Stimulated activated CD8-positive, alpha-beta memory T cell treated with anti-CD3 and anti-CD28 coated beads, Interleukin-12 subunit alpha, Interleukin-12 subunit beta, amount 100 ng/mL, for 4 hours (primary cell): Measurements from ENCODE around the gene SEPTIN1.
"Not testable (repeated sequence)": the region's sequence is repeated elsewhere in the genome, so short reads cannot be mapped to it uniquely, and the experiment has no call there.

Experiments
- DNase-seq: peaks from one replicate; pipeline ENCODE4 v3.0.0-alpha.2; 2020; ENCODE audit warnings: low read depth

The SEPTIN1 gene

GRCh38 chr16:30340621-30341020 lies 41.7 kb downstream of the SEPTIN1 start:
- DNase-seq = no peak

GRCh38 chr16:30338715-30339114 lies 43.6 kb downstream of the SEPTIN1 start:
- not testable (repeated sequence) for DNase-seq

DNA sequence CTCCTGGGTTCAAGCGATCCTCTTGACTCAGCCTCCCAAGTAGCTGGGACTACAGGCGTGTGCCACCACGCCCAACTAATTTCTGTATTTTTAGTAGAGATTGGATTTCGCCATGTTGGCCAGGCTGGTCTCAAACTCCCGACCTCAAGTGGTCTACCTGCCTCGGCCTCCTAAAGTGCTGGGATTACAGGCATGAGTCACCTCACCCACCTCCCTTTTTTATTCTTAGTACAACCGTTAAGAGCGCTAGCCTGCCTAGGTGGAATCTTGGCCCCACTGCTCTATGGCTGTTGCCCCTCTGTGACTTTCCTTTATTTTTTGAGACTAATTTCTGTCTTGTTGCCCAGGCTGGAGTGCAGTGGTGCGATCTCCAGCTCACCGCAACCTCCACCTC lies 44.4 kb downstream of the SEPTIN1 start:
- not testable (repeated sequence) for DNase-seq

GRCh38 chr16:30335598-30336474 lies 46.5 kb downstream of the SEPTIN1 start:
- DNase-seq = no peak

DNA sequence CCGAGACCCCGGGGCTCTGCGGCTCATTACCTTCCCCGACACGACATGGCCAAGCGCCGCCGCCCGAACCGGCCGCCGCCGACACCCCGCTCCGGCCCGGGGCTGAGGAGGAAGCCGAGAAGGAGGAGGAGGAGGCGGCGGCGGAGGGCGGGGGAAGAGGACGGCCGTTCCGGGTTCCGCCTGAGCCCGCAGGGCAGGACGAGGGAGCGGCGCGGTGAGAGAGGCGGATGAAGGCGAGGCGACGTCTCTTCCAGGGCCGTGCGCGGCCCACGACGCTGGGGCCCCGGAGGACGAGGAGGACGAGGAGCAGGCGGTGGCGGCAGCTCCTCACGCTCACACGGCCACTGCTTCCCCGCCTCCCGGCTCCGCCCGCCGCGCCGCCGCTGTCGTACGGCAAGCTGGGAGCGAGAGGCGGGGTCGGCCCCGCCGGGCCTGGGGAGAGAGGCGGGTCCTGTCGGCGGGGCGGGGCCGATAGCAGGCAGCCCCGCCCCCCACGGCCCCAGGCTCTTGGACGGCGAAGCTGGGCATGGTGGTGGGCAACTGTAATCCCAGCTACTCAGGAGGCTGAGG lies 47.2 kb downstream of the SEPTIN1 start:
- DNase-seq = peak; percentile 75

GRCh38 chr16:30334473-30334989 lies 47.8 kb downstream of the SEPTIN1 start:
- DNase-seq = peak; percentile 78
